Transverse colon (tissue), 4 donors: ENCODE results near the gene PTPN1. TPM values are rescaled to one million over a fixed set of nuclear protein-coding genes. Genes with fewer than 3 reads are reported as not detected.

ENCODE experiments used
- DNase-seq: peaks from one replicate; pipeline ENCODE4 v3.0.0-alpha.2; 2019
- H3K27ac ChIP-seq, 4 donors: fragments of 200-600 bp; sonication (generic); 2 replicates each; pipeline ENCODE4 v1.5.1; 2016 to 2018; ENCODE audit warnings: inconsistent platforms in 4 of 4
- H3K27me3 ChIP-seq: fragments of 200-600 bp; sonication (generic); 2 replicates; pipeline ENCODE4 v1.5.1; 2017; ENCODE audit warnings: inconsistent platforms
- H3K36me3 ChIP-seq, 4 donors: fragments of 200-600 bp; sonication (generic); 2 replicates each; pipeline ENCODE4 v1.5.1; 2017 to 2019; ENCODE audit warnings: inconsistent platforms in 4 of 4
- H3K4me1 ChIP-seq, 4 donors: fragments of 200-600 bp; sonication (generic); 2 replicates each; pipeline ENCODE4 v1.5.1; 2017 to 2020; ENCODE audit warnings: inconsistent platforms in 4 of 4
- H3K4me3 ChIP-seq, 4 donors: fragments of 200-600 bp; sonication (generic); 1 replicate in 1 of 4; 2 replicates in 3 of 4; pipeline versions ENCODE4 v1.5.1 to v1.6.1; 2017 to 2019; ENCODE audit warnings: inconsistent platforms in 4 of 4
- H3K9me3 ChIP-seq, 2 donors: fragments of 200-600 bp; sonication (generic); 2 replicates each; pipeline ENCODE4 v1.5.1; 2017 to 2019; ENCODE audit warnings: inconsistent platforms in 2 of 2
- CTCF ChIP-seq, 5 experiments: fragments of 200-600 bp in 3 of 5; fragments of 450-650 bp in 2 of 5; sonication (generic) in 3 of 5; IDR thresholded peaks; 1 replicate in 2 of 5; 2 replicates in 3 of 5; pipeline ENCODE4 v1.5.1; 2016 to 2017; ENCODE audit warnings: antibody characterized with exemption in 5 of 5, inconsistent platforms in 3 of 5, mild to moderate bottlenecking in 2 of 5, moderate library complexity in 1 of 5
- EP300 ChIP-seq: sonication (generic); formaldehyde crosslinking; IDR thresholded peaks from one replicate; pipeline ENCODE4 v1.6.1; 2017; ENCODE audit warnings: antibody characterized with exemption, low read depth
- POLR2A ChIP-seq: fragments of 450-650 bp; IDR thresholded peaks from one replicate; pipeline ENCODE4 v1.6.1; 2016; ENCODE audit warnings: antibody characterized with exemption, mild to moderate bottlenecking, moderate library complexity
- POLR2AphosphoS5 ChIP-seq, 3 donors: sonication (generic); formaldehyde crosslinking; IDR thresholded peaks; one replicate each; pipeline ENCODE4 v1.6.1; 2016; ENCODE audit warnings: antibody characterized with exemption in 3 of 3
- WGBS, 2 donors: methylation state at CpG; one replicate each; pipeline ENCODE4 v1.1.5; 2018; ENCODE audit warnings: low coverage in 1 of 2; 5-methylcytosine and 5-hydroxymethylcytosine counted together
- in situ Hi-C, 4 donors: fragments of 200-750 bp; cut with MboI; loops; one replicate each; pipeline versions ENCODE4 v1.15.0 to v1.15.1; 2017; ENCODE audit warnings: low sequenced_read_pairs in 3 of 4, low pct_ligation_motif_present in 1 of 4, low pct_unique_long_range_greater_than_20kb in 1 of 4
- intact Hi-C: fragments of 100-400 bp; cut with DNase I; formaldehyde crosslinking; loops from one replicate; pipeline ENCODE4 v1.15.1; 2023; ENCODE audit warnings: low total_unique reads
- total RNA-seq, 4 donors: library from RNA; depleted of rRNA; stranded (reverse); fragments of >200 nt; gene quantifications; one replicate each; pipeline ENCODE4 v1.1.0, GENCODE V29; 2016

PTPN1 gene
- total RNA-seq, 4 donors from 2014 or later, result 19.3 to 34.8 (median 28.8) TPM

GRCh38 chr20:50602432-50603088 is 92.4 kb downstream of the PTPN1 start:
- no peaks in the 10 kb centered on the region for H3K9me3 ChIP-seq
- in situ Hi-C loops, result no loop called here
- peaks cover 3% of the 10 kb centered on the region for H3K27me3 ChIP-seq
- intact Hi-C loops, result no loop called here
- no peaks in the 10 kb centered on the region for H3K36me3 ChIP-seq
- no peak for DNase-seq
- TF ChIP-seq CTCF (IDR thresholded peaks at IDR 0.05) (no peak), POLR2AphosphoS5 (IDR thresholded peaks at IDR 0.05) (no peak), POLR2A (no peak), EP300 (no peak)
- no peaks in the 10 kb centered on the region for H3K4me1 ChIP-seq
- H3K27ac ChIP-seq, result no peak overlapping the region
- H3K4me3 ChIP-seq, result no peak overlapping the region
- 85% methylated on average over 15 of the region's 15 CpGs; no CpG with 5 or more reads in 1 of the 2 donors for WGBS, 2 donors

DNA sequence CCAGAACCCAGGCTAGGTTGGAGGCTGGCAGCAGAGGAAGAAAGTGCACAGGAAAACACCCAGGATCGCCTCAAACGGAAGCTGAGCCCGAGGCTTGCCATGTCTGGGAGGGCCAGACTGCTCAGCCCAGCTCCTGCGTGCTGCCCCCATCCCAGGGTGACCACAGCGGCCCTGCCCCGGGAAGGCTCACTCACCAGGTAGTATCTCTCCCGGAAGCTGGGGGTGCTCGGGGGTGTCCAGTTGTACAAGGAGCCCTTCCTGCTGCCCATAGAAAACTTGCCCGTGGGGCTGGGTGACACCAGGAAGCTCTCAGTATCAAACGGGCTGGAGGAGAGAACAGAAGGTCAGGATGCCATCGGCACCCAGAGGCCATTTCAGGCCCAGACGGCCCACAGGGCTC is 94.3 kb downstream of the PTPN1 start:
- 91% methylated on average over 12 of the region's 12 CpGs; no CpG with 5 or more reads in 1 of the 2 donors for WGBS, 2 donors
- in situ Hi-C loops, result no loop called here
- Histone ChIP-seq H3K4me1 (no peaks in the 10 kb centered on the region), H3K4me3 (no peak overlapping the region), H3K27ac (no peak overlapping the region), H3K9me3 (no peaks in the 10 kb centered on the region), H3K36me3 (no peaks in the 10 kb centered on the region), H3K27me3 (no peaks in the 10 kb centered on the region)
- no peak for TF ChIP-seq POLR2AphosphoS5 (IDR thresholded peaks at IDR 0.05)
- TF ChIP-seq EP300, result no peak
- no peak for TF ChIP-seq CTCF (IDR thresholded peaks at IDR 0.05)
- no peak for TF ChIP-seq POLR2A
- intact Hi-C loops, result no loop called here
- DNase-seq, result no peak

GRCh38 chr20:50605136-50605535 is 95.0 kb downstream of the PTPN1 start:
- Histone ChIP-seq H3K4me3 (no peak overlapping the region), H3K27ac (no peak overlapping the region), H3K27me3 (no peaks in the 10 kb centered on the region), H3K9me3 (no peaks in the 10 kb centered on the region), H3K36me3 (no peaks in the 10 kb centered on the region), H3K4me1 (no peaks in the 10 kb centered on the region)
- whole genome bisulfite sequencing, 2 donors, result 91% methylated on average over 5 of the region's 5 CpGs; no CpG with 5 or more reads in 1 of the 2 donors
- in situ Hi-C loops (no loop called here), intact Hi-C loops (no loop called here)
- TF ChIP-seq POLR2AphosphoS5 (IDR thresholded peaks at IDR 0.05), result no peak
- no peak for TF ChIP-seq POLR2A
- TF ChIP-seq CTCF (IDR thresholded peaks at IDR 0.05), result no peak
- TF ChIP-seq EP300, result no peak
- DNase-seq, result no peak

DNA sequence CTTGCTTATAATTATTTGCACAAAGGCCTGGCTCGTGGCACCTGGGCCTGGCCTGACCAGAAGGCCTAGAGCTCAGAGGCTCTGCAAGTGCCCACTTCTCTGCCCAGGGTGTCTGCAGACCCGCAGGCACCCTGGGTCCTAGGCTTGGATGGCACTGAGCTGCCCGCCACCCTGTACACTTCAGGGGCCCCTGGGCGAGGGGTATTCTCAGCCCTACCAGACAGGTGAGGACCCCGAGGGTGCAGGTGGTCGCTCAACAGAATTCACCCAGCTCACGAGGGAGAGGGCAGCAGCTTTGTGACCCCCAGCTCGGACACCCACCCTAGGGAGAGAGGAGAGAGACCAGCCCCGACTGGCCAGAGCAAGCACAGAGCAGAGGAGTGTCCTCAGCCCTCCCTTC is 97.3 kb downstream of the PTPN1 start:
- TF ChIP-seq CTCF (IDR thresholded peaks at IDR 0.05) (no peak), POLR2A (no peak), POLR2AphosphoS5 (IDR thresholded peaks at IDR 0.05) (no peak), EP300 (no peak)
- no peaks in the 10 kb centered on the region for H3K27me3 ChIP-seq
- no peak overlapping the region for H3K4me3 ChIP-seq
- no peak overlapping the region for H3K27ac ChIP-seq
- in situ Hi-C loops (no loop called here), intact Hi-C loops (no loop called here)
- H3K4me1 ChIP-seq, result no peaks in the 10 kb centered on the region
- no peak for DNase-seq
- WGBS, 2 donors, result 89% methylated on average over 9 of the region's 9 CpGs; no CpG with 5 or more reads in 1 of the 2 donors
- H3K36me3 ChIP-seq, result no peaks in the 10 kb centered on the region
- H3K9me3 ChIP-seq, result no peaks in the 10 kb centered on the region
